ENCODE measurements around the gene LMAN2.

The LMAN2 gene

DNA sequence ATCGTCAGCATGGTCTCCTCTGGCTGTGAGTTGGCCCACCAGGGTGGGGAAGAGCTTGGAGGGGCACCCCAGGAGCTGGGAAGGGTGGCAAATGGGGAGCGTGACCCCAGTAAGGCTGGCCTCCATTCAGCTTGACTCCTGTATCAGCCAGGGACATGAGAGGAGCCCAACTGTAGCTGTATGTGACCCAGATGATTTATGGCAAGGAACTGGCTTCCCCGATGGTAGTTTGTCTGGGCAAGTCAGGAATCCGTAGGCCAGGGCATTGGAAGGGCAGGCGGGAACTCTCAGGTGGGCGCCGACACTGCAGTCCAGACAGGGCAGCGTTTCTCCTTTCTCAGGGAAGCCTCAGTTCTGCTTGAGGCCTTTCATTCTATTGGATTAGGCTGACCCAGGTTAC is 35.1 kb upstream of the LMAN2 start:
- no peaks in the 10 kb centered on the region for H3K27me3 ChIP-seq (ENCODE audit: insufficient read depth, low read length, poor library complexity, severe bottlenecking)
- H3K9ac ChIP-seq (ENCODE audit: low read depth, low read length, poor library complexity, severe bottlenecking), result no peak overlapping the region
- no peaks in the 10 kb centered on the region for H3F3A ChIP-seq (ENCODE audit: low read depth)
- TF ChIP-seq CTCF (conservative IDR thresholded peaks at IDR 0.05; ENCODE audit: low read length) (no peak), EZH2phosphoT487 (IDR thresholded peaks at IDR 0.05; ENCODE audit: borderline replicate concordance) (no peak)
- peaks cover 17% of the 10 kb centered on the region for H3K4me1 ChIP-seq (ENCODE audit: insufficient read depth, low read length, poor library complexity, severe bottlenecking)
- no peak overlapping the region for H2AFZ ChIP-seq (ENCODE audit: low read length)
- no peaks in the 10 kb centered on the region for H3K9me2 ChIP-seq (replicated peaks; ENCODE audit: low read depth, low read length)
- H3K9me3 ChIP-seq (ENCODE audit: insufficient read depth, low read depth, low read length), result no peaks in the 10 kb centered on the region
- H3K4me2 ChIP-seq (ENCODE audit: low read depth, low read length, poor library complexity, severe bottlenecking), result no peak overlapping the region
- no peaks in the 10 kb centered on the region for H3K79me2 ChIP-seq (ENCODE audit: insufficient read depth, low read length)
- H3K36me3 ChIP-seq (ENCODE audit: insufficient read depth, low read length), result no peaks in the 10 kb centered on the region
- no peaks in the 10 kb centered on the region for H4K20me1 ChIP-seq (ENCODE audit: insufficient read depth, low read length, poor library complexity, severe bottlenecking)
- H3K4me3 ChIP-seq (ENCODE audit: low read length, poor library complexity, severe bottlenecking), result no peak overlapping the region

- TF ChIP-seq CTCF (conservative IDR thresholded peaks at IDR 0.05; ENCODE audit: low read length), result no peak
- no peak for TF ChIP-seq EZH2phosphoT487 (IDR thresholded peaks at IDR 0.05; ENCODE audit: borderline replicate concordance)
- no peaks in the 10 kb centered on the region for H3F3A ChIP-seq (ENCODE audit: low read depth)
- peaks cover 14% of the 10 kb centered on the region for H3K4me1 ChIP-seq (ENCODE audit: insufficient read depth, low read length, poor library complexity, severe bottlenecking)
- no peak overlapping the region for H2AFZ ChIP-seq (ENCODE audit: low read length)
- no peaks in the 10 kb centered on the region for H3K27me3 ChIP-seq (ENCODE audit: insufficient read depth, low read length, poor library complexity, severe bottlenecking)
- H3K9ac ChIP-seq (ENCODE audit: low read depth, low read length, poor library complexity, severe bottlenecking), result no peak overlapping the region
- no peak overlapping the region for H3K4me2 ChIP-seq (ENCODE audit: low read depth, low read length, poor library complexity, severe bottlenecking)
- no peaks in the 10 kb centered on the region for H3K79me2 ChIP-seq (ENCODE audit: insufficient read depth, low read length)
- H3K4me3 ChIP-seq (ENCODE audit: low read length, poor library complexity, severe bottlenecking), result no peak overlapping the region
- no peaks in the 10 kb centered on the region for H4K20me1 ChIP-seq (ENCODE audit: insufficient read depth, low read length, poor library complexity, severe bottlenecking)
- H3K9me3 ChIP-seq (ENCODE audit: insufficient read depth, low read depth, low read length), result no peaks in the 10 kb centered on the region
- no peaks in the 10 kb centered on the region for H3K9me2 ChIP-seq (replicated peaks; ENCODE audit: low read depth, low read length)
- no peaks in the 10 kb centered on the region for H3K36me3 ChIP-seq (ENCODE audit: insufficient read depth, low read length)
Measured at GRCh38 chr5:177385720-177386119, 34.3 kb upstream of the LMAN2 start.

DNA sequence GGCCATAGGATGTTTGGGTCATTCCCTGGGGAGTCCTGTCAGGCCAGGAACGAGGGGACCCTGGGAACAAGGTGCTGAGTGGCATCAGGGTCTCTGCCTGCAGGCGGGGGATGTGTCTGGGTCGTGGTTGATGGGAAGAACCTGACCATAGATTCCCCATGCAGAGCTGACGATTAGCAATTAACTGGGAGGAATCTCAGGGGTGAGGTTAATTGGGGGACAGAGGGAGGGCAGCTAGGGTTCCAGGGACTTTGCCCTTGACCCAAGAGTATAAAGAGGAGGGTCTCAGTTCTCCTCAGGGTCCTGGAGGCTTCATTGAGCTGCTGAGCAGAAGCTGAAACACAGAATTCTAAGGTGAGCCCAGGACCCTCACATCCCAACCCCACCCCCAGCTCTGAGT is 32.7 kb upstream of the LMAN2 start, which contains the start of gene SLC34A1:
Gene SLC34A1, plus strand, starts transcription at position 301 of the 400 bp plus-strand sequence. CDS start 1,308 bp downstream, outside the sequence.
- H4K20me1 ChIP-seq (ENCODE audit: insufficient read depth, low read length, poor library complexity, severe bottlenecking), result no peaks in the 10 kb centered on the region
- no peaks in the 10 kb centered on the region for H3K36me3 ChIP-seq (ENCODE audit: insufficient read depth, low read length)
- H3K27me3 ChIP-seq (ENCODE audit: insufficient read depth, low read length, poor library complexity, severe bottlenecking), result no peaks in the 10 kb centered on the region
- H3K4me2 ChIP-seq (ENCODE audit: low read depth, low read length, poor library complexity, severe bottlenecking), result no peak within 1 kb of the TSS
- no peak within 1 kb of the TSS for H3K9ac ChIP-seq (ENCODE audit: low read depth, low read length, poor library complexity, severe bottlenecking)
- H3F3A ChIP-seq (ENCODE audit: low read depth), result no peaks in the 10 kb centered on the region
- H3K9me2 ChIP-seq (replicated peaks; ENCODE audit: low read depth, low read length), result no peaks in the 10 kb centered on the region
- no peak within 1 kb of the TSS for H3K4me3 ChIP-seq (ENCODE audit: low read length, poor library complexity, severe bottlenecking)
- H3K79me2 ChIP-seq (ENCODE audit: insufficient read depth, low read length), result no peaks in the 10 kb centered on the region
- peaks cover 4% of the 10 kb centered on the region for H3K4me1 ChIP-seq (ENCODE audit: insufficient read depth, low read length, poor library complexity, severe bottlenecking)
- no peaks in the 10 kb centered on the region for H3K9me3 ChIP-seq (ENCODE audit: insufficient read depth, low read depth, low read length)
- H2AFZ ChIP-seq (ENCODE audit: low read length), result no peak within 1 kb of the TSS
- TF ChIP-seq EZH2phosphoT487 (IDR thresholded peaks at IDR 0.05; ENCODE audit: borderline replicate concordance) (no peak), CTCF (conservative IDR thresholded peaks at IDR 0.05; ENCODE audit: low read length) (no peak)
